Measurements from ENCODE around the gene PCGF3.

GRCh38 chr4:773214-773613 lies 67.6 kb downstream of the PCGF3 start:
- TF ChIP-seq CBX3 (IDR thresholded peaks at IDR 0.05; ENCODE audit: low read depth) (no peak), CTCF (IDR thresholded peaks at IDR 0.05 in 2 of 3, conservative IDR thresholded peaks at IDR 0.05 in 1 of 3; ENCODE audit: borderline replicate concordance in 1 of 3, insufficient read depth in 1 of 3, low read depth in 2 of 3, low read length in 2 of 3) (no peak), SP1 (IDR thresholded peaks at IDR 0.05; ENCODE audit: low read depth) (no peak), EZH2 (IDR thresholded peaks at IDR 0.05) (no peak), JUND (IDR thresholded peaks at IDR 0.05) (no peak), SIN3A (IDR thresholded peaks at IDR 0.05; ENCODE audit: low read depth) (no peak), SRF (IDR thresholded peaks at IDR 0.05; ENCODE audit: low read depth) (no peak), MAX (IDR thresholded peaks at IDR 0.05) (no peak), ELF1 (IDR thresholded peaks at IDR 0.05; ENCODE audit: borderline replicate concordance, low read depth) (no peak)
